KMS-11 (cell line): ENCODE results near the gene SGTB.

Source experiments
- H2AFZ ChIP-seq: fragments of 200-600 bp; sonication (generic); 2 replicates; pipeline ENCODE4 v1.6.1; 2016; ENCODE audit warnings: antibody characterized with exemption, mixed run types, low read depth
- H3K27ac ChIP-seq: fragments of 200-600 bp; sonication (generic); 2 replicates; pipeline ENCODE4 v1.6.1; 2016; ENCODE audit warnings: mild to moderate bottlenecking, mixed run types
- H3K27me3 ChIP-seq: fragments of 200-600 bp; sonication (generic); 2 replicates; pipeline ENCODE4 v1.6.1; 2017; ENCODE audit warnings: mild to moderate bottlenecking, low read depth, mixed run types, moderate library complexity; ENCODE audit not compliant: insufficient read depth
- H3K36me3 ChIP-seq: fragments of 200-600 bp; sonication (generic); 2 replicates; pipeline ENCODE4 v1.6.1; 2017; ENCODE audit warnings: mild to moderate bottlenecking, mixed run types; ENCODE audit not compliant: insufficient read depth
- H3K4me1 ChIP-seq: fragments of 200-600 bp; sonication (generic); 2 replicates; pipeline ENCODE4 v1.6.1; 2016; ENCODE audit warnings: mild to moderate bottlenecking, low read depth, mixed run types; ENCODE audit not compliant: poor library complexity, severe bottlenecking
- H3K4me2 ChIP-seq: fragments of 200-600 bp; sonication (generic); 2 replicates; pipeline ENCODE4 v1.7.0; 2016; ENCODE audit warnings: mild to moderate bottlenecking, mixed run types
- H3K4me3 ChIP-seq: fragments of 200-600 bp; sonication (generic); IDR thresholded peaks from 2 replicates; pipeline ENCODE4 v1.6.1; 2017; ENCODE audit warnings: low read depth, low read length, mixed read lengths; ENCODE audit not compliant: insufficient read depth
- H3K79me2 ChIP-seq: fragments of 200-600 bp; sonication (generic); 2 replicates; pipeline ENCODE4 v1.6.1; 2016; ENCODE audit warnings: low read depth, mixed run types; ENCODE audit not compliant: insufficient read depth
- H3K9ac ChIP-seq: fragments of 200-600 bp; sonication (generic); 2 replicates; pipeline ENCODE4 v1.6.1; 2016; ENCODE audit warnings: mild to moderate bottlenecking, mixed run types
- H4K20me1 ChIP-seq: fragments of 200-600 bp; sonication (generic); 2 replicates; pipeline ENCODE4 v1.6.1; 2016; ENCODE audit warnings: mild to moderate bottlenecking, mixed run types; ENCODE audit not compliant: insufficient read depth
- CTCF ChIP-seq: fragments of 200-600 bp; sonication (generic); conservative IDR thresholded peaks from 2 replicates; pipeline ENCODE4 v1.6.1; 2017; ENCODE audit warnings: low read depth, mild to moderate bottlenecking, antibody characterized with exemption, low read length, moderate library complexity, mixed read lengths

SGTB gene

GRCh38 chr5:65707663-65708062, 14.2 kb downstream of the SGTB start:
- TF ChIP-seq CTCF, result no peak
- H3K4me1 ChIP-seq, result no peaks in the 10 kb centered on the region
- H3K4me3 ChIP-seq, result no peak overlapping the region
- no peaks in the 10 kb centered on the region for H3K79me2 ChIP-seq
- no peaks in the 10 kb centered on the region for H4K20me1 ChIP-seq
- H3K36me3 ChIP-seq, result no peaks in the 10 kb centered on the region
- no peak overlapping the region for H3K4me2 ChIP-seq
- H3K27me3 ChIP-seq, result no peaks in the 10 kb centered on the region
- H3K27ac ChIP-seq, result no peak overlapping the region
- no peak overlapping the region for H3K9ac ChIP-seq
- no peak overlapping the region for H2AFZ ChIP-seq

GRCh38 chr5:65704621-65705239, 17.2 kb downstream of the SGTB start:
- Histone ChIP-seq H3K4me1 (no peaks in the 10 kb centered on the region), H3K9ac (no peak overlapping the region)

GRCh38 chr5:65702036-65702435, 19.9 kb downstream of the SGTB start:
- Histone ChIP-seq H3K4me3 (no peak overlapping the region), H3K27ac (no peak overlapping the region)

More at GRCh38 chr5:65704621-65705239, 17.2 kb downstream of the SGTB start:
- no peaks in the 10 kb centered on the region for H4K20me1 ChIP-seq
- no peaks in the 10 kb centered on the region for H3K36me3 ChIP-seq
- no peak for TF ChIP-seq CTCF
- H3K27me3 ChIP-seq, result no peaks in the 10 kb centered on the region
- no peaks in the 10 kb centered on the region for H3K79me2 ChIP-seq
- H2AFZ ChIP-seq, result no peak overlapping the region
- H3K27ac ChIP-seq, result no peak overlapping the region
- no peak overlapping the region for H3K4me3 ChIP-seq
- no peak overlapping the region for H3K4me2 ChIP-seq

GRCh38 chr5:65699338-65699737, 22.6 kb downstream of the SGTB start:
- Histone ChIP-seq H3K79me2 (no peaks in the 10 kb centered on the region), H3K27me3 (no peaks in the 10 kb centered on the region), H3K9ac (no peak overlapping the region), H3K27ac (no peak overlapping the region), H3K4me2 (no peak overlapping the region), H3K36me3 (no peaks in the 10 kb centered on the region), H3K4me3 (no peak overlapping the region), H3K4me1 (no peaks in the 10 kb centered on the region), H4K20me1 (no peaks in the 10 kb centered on the region), H2AFZ (no peak overlapping the region)
- TF ChIP-seq CTCF, result no peak

More at GRCh38 chr5:65702036-65702435, 19.9 kb downstream of the SGTB start:
- no peaks in the 10 kb centered on the region for H3K27me3 ChIP-seq
- no peak overlapping the region for H3K4me2 ChIP-seq
- H3K9ac ChIP-seq, result no peak overlapping the region
- H3K79me2 ChIP-seq, result no peaks in the 10 kb centered on the region
- no peaks in the 10 kb centered on the region for H3K4me1 ChIP-seq
- H2AFZ ChIP-seq, result no peak overlapping the region
- no peaks in the 10 kb centered on the region for H3K36me3 ChIP-seq
- TF ChIP-seq CTCF, result no peak
- H4K20me1 ChIP-seq, result no peaks in the 10 kb centered on the region
